A673 (cell line): ENCODE data around the gene PANX2. TPM values are rescaled to one million over a fixed set of nuclear protein-coding genes. Genes with fewer than 3 reads are reported as not detected.

ENCODE experiments used
- BruUV-seq: library from RNA; stranded (reverse); fragments of 400-500 nt; replicated peaks from 2 replicates; lab custom pipeline; 2021; lab: Mats Ljungman, UMichigan
- CTCF ChIA-PET: fragments of 300-600 bp; sonication (Branson Sonifier 250); formaldehyde crosslinking; loops from one replicate; lab custom pipeline; 2022; ENCODE audit warnings: antibody characterized with exemption; lab: Charles Lee
- POLR2A ChIA-PET: fragments of 300-600 bp; sonication (Branson Sonifier 250); formaldehyde crosslinking; loops from one replicate; lab custom pipeline; 2022; ENCODE audit warnings: antibody characterized with exemption; ENCODE audit not compliant: low non-redundant PET; lab: Charles Lee
- DNase-seq: peaks from one replicate; pipeline ENCODE4 v3.0.0-alpha.2; 2015; ENCODE audit warnings: low spot score
- H3K27ac ChIP-seq: fragments of 200-600 bp; sonication (generic); 2 replicates; pipeline ENCODE4 v1.5.1; 2016; ENCODE audit warnings: mixed run types, low read depth, mild to moderate bottlenecking, mixed read lengths, antibody characterized with exemption, low read length; ENCODE audit not compliant: poor library complexity, severe bottlenecking
- H3K27me3 ChIP-seq: fragments of 200-600 bp; sonication (generic); replicated peaks from 2 replicates; pipeline ENCODE4 v1.6.1; 2017; ENCODE audit warnings: mixed run types, low read depth, mild to moderate bottlenecking, mixed read lengths, antibody characterized with exemption, low read length; ENCODE audit not compliant: insufficient read depth, poor library complexity
- H3K36me3 ChIP-seq: fragments of 200-600 bp; sonication (generic); 2 replicates; pipeline ENCODE4 v1.6.1; 2016; ENCODE audit warnings: mixed run types, mild to moderate bottlenecking, mixed read lengths, antibody characterized with exemption, low read length; ENCODE audit not compliant: insufficient read depth, poor library complexity, severe bottlenecking
- H3K4me1 ChIP-seq: fragments of 200-600 bp; sonication (generic); 2 replicates; pipeline ENCODE4 v1.6.1; 2017; ENCODE audit warnings: mixed run types, mild to moderate bottlenecking, mixed read lengths, antibody characterized with exemption, low read length; ENCODE audit not compliant: insufficient read depth, poor library complexity, severe bottlenecking
- H3K4me3 ChIP-seq: fragments of 200-600 bp; sonication (generic); 2 replicates; pipeline ENCODE4 v1.5.1; 2016; ENCODE audit warnings: low read depth, mixed run types, mild to moderate bottlenecking, mixed read lengths, low read length; ENCODE audit not compliant: poor library complexity, severe bottlenecking
- H3K9me3 ChIP-seq: fragments of 200-600 bp; sonication (generic); 2 replicates; pipeline ENCODE4 v1.6.1; 2016; ENCODE audit warnings: mixed run types, low read depth, mild to moderate bottlenecking, mixed read lengths, antibody characterized with exemption, low read length; ENCODE audit not compliant: poor library complexity, severe bottlenecking
- EZH2 ChIP-seq: fragments of 200-600 bp; sonication (generic); IDR thresholded peaks from 2 replicates; pipeline ENCODE4 v1.6.1; 2017; ENCODE audit warnings: borderline replicate concordance, low read depth, mild to moderate bottlenecking, mixed read lengths, antibody characterized with exemption, low read length; ENCODE audit not compliant: poor library complexity, severe bottlenecking
- intact Hi-C: fragments of 100-400 bp; cut with micrococcal nuclease; formaldehyde crosslinking; loops from one replicate; pipeline ENCODE4 v1.10.0; 2022; ENCODE audit not compliant: unreplicated experiment
- total RNA-seq: library from RNA; stranded (reverse); gene quantifications from 2 replicates; pipeline ENCODE4 v1.2.3, GENCODE V29; 2021
- TF ChIP-seq, protein P1 (sequence below): fragments of 300-800, 200-600 bp; sonication (generic); conservative IDR thresholded peaks from 2 replicates; pipeline ENCODE4 v1.5.1; 2017; ENCODE audit warnings: low read depth, mild to moderate bottlenecking, antibody characterized with exemption, low read length, moderate library complexity, mixed read lengths

The PANX2 gene
- total RNA-seq, 1 experiment from 2014 or later, result 7.6 TPM

DNA sequence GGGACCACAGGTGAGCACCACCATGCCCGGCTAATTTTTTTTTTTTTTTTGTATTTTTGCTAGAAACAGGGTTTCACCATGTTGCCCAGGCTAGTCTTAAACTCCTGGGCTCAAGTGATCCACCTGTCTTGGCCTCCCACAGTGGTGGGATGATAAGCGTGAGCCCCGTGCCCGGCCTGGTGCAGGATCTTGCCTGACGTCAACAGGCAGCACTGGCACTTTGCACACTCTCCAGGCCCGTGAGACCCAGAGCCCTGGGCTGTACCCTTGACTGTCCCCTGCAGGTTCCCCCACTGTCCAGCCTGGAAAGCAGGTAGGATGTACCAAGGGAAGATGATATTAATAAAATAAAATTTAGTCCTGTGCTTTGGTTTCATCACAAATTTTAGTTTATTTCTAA is 29.1 kb upstream of the PANX2 start:
- H3K27ac ChIP-seq, result no peak overlapping the region
- no peak for TF ChIP-seq EZH2
- TF ChIP-seq, protein P1, sequence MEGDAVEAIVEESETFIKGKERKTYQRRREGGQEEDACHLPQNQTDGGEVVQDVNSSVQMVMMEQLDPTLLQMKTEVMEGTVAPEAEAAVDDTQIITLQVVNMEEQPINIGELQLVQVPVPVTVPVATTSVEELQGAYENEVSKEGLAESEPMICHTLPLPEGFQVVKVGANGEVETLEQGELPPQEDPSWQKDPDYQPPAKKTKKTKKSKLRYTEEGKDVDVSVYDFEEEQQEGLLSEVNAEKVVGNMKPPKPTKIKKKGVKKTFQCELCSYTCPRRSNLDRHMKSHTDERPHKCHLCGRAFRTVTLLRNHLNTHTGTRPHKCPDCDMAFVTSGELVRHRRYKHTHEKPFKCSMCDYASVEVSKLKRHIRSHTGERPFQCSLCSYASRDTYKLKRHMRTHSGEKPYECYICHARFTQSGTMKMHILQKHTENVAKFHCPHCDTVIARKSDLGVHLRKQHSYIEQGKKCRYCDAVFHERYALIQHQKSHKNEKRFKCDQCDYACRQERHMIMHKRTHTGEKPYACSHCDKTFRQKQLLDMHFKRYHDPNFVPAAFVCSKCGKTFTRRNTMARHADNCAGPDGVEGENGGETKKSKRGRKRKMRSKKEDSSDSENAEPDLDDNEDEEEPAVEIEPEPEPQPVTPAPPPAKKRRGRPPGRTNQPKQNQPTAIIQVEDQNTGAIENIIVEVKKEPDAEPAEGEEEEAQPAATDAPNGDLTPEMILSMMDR, result no peak
- BruUV-seq, result no TSS peak
- CTCF ChIA-PET, result no interaction called here
- H3K27me3 ChIP-seq, result no peaks in the 10 kb centered on the region
- no peak for DNase-seq
- no peaks in the 10 kb centered on the region for H3K9me3 ChIP-seq
- POLR2A ChIA-PET, result no interaction called here
- H3K36me3 ChIP-seq, result no peaks in the 10 kb centered on the region
- H3K4me1 ChIP-seq, result peaks cover 3% of the 10 kb centered on the region
- H3K4me3 ChIP-seq, result no peak overlapping the region
- intact Hi-C loops, result no loop called here

DNA sequence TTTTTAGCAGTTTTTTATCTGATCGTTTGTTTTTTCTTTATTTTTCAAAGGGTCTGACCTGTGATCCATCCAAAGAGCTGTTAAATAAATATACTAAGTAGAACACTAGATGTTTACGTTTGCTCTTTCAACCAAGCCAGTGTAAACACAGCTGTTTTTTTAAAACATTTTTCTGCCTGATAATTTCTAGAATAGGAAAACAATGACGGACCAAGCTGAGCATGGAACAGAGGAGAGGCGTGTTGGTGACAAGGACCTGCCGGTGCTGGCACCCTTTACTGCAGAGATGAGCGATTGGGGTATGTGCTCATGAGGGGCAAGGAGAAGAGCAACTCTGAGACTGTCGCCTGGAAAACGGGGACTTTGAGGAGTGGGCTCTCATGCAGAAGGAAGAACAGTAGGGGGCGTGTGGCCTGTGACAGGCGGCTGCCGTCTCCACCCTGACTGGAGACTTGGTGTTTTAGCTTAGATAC is 28.6 kb upstream of the PANX2 start:
- ChIA-PET CTCF (no interaction called here), POLR2A (no interaction called here)
- Histone ChIP-seq H3K36me3 (no peaks in the 10 kb centered on the region), H3K4me3 (no peak overlapping the region), H3K4me1 (no peaks in the 10 kb centered on the region), H3K27ac (no peak overlapping the region), H3K9me3 (no peaks in the 10 kb centered on the region), H3K27me3 (no peaks in the 10 kb centered on the region)
- no peak for DNase-seq
- intact Hi-C loops, result no loop called here
- TF ChIP-seq, protein P1, result peak; percentile 40
- no peak for TF ChIP-seq EZH2
- no TSS peak for BruUV-seq

DNA sequence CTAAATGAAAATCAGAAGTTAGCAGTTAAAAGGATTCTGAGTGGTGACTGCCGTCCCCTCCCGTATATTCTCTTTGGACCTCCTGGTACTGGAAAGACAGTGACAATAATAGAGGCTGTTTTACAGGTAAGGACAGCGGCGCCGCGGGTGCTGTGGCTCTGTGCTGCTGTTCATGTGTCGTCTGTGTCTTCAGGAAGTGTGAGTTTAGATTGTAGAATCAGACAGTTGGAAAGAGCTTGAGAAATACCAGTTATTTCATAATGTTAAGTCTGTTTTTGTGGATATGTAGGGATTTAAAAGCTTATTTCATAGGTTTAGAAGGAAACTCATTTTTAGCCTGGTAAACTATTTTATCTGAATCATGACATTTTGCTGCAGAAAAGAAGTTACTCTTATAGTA is 27.4 kb upstream of the PANX2 start:
- Histone ChIP-seq H3K27me3 (no peaks in the 10 kb centered on the region), H3K9me3 (no peaks in the 10 kb centered on the region), H3K27ac (no peak overlapping the region), H3K4me1 (no peaks in the 10 kb centered on the region), H3K4me3 (no peak overlapping the region), H3K36me3 (no peaks in the 10 kb centered on the region)
- ChIA-PET CTCF (no interaction called here), POLR2A (no interaction called here)
- TF ChIP-seq, protein P1, result no peak
- no peak for TF ChIP-seq EZH2
- intact Hi-C loops, result no loop called here
- BruUV-seq, result no TSS peak
- no peak for DNase-seq
